Heart left ventricle (tissue), 13 donors: Measurements from ENCODE around the gene PAQR6.

Experiments used
- POLR2A ChIP-seq, 2 donors: fragments of 450-650 bp; IDR thresholded peaks; one replicate each; pipeline ENCODE4 v1.6.1; 2017; ENCODE audit warnings: antibody characterized with exemption in 2 of 2, mild to moderate bottlenecking in 2 of 2, moderate library complexity in 2 of 2
- TF ChIP-seq, protein P1 (sequence below), 12 donors: fragments of 200-600 bp; sonication (generic) in 4 of 12; IDR thresholded peaks; one replicate each; pipeline versions ENCODE4 v1.5.0 to v1.8.0; 2018 to 2022; ENCODE audit warnings: antibody characterized with exemption in 12 of 12, mild to moderate bottlenecking in 5 of 12
- donor health status: ischemic (EF 13 %, LVEDD 7.1; RV severe dilation, severe dysfunction).
- donor health status: DM: no; HTN: yes; CAD: no.
- donor health status: DM: no; HTN: no; CAD: no.
- donor health status: ischemic (EF 25% LVEDD 6.9; RV normal size, moderate dysfunction).
- donor health status: ischemic (EF 25% LVEDD 5.7; RV mildly dilated, moderate dysfunction).
- donor health status: ischemic (EF 35%, LVEDD 5.7; RV mildly dilated, moderate dysfunction).
- donor health status: nonischemic (EF 11% LVEDD 7.7; RV severe dilation, severe dysfunction).
- donor health status: DM: yes; HTN: yes; CAD: no.
- donor health status: PGD.
- donor health status: ischemic (EF 29% LVEDD 5.4; RV normal size, mild dysfunction).
- donor health status: nonischemic (EF 23%, LVEDD 6.1; RV moderate dilation, normal function).

DNA sequence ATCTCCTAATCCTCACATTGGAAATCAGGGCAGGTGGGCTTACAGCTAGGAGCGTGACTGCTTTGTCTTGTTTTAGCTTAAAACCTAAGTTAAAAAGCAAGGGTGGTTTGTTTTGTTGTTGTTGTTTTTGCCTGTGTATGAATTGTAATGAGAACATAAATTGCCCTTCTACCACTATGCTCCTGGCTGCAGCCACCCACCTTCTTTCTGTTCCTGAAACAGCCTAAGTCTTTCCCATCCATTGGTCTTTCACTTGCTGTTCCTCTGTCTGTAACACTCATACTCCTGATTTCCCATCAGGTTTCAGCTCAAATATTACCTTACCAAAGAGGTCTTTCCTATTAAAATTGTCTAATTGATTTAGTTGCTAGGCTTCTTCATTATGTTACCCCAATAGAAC, 35.7 kb upstream of the PAQR6 start:
- TF ChIP-seq, protein P1, sequence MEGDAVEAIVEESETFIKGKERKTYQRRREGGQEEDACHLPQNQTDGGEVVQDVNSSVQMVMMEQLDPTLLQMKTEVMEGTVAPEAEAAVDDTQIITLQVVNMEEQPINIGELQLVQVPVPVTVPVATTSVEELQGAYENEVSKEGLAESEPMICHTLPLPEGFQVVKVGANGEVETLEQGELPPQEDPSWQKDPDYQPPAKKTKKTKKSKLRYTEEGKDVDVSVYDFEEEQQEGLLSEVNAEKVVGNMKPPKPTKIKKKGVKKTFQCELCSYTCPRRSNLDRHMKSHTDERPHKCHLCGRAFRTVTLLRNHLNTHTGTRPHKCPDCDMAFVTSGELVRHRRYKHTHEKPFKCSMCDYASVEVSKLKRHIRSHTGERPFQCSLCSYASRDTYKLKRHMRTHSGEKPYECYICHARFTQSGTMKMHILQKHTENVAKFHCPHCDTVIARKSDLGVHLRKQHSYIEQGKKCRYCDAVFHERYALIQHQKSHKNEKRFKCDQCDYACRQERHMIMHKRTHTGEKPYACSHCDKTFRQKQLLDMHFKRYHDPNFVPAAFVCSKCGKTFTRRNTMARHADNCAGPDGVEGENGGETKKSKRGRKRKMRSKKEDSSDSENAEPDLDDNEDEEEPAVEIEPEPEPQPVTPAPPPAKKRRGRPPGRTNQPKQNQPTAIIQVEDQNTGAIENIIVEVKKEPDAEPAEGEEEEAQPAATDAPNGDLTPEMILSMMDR (IDR thresholded peaks at IDR 0.05), result no peak
- TF ChIP-seq POLR2A (IDR thresholded peaks at IDR 0.05), result no peak
